ENCODE measurements around the gene MED17.

The MED17 gene

DNA sequence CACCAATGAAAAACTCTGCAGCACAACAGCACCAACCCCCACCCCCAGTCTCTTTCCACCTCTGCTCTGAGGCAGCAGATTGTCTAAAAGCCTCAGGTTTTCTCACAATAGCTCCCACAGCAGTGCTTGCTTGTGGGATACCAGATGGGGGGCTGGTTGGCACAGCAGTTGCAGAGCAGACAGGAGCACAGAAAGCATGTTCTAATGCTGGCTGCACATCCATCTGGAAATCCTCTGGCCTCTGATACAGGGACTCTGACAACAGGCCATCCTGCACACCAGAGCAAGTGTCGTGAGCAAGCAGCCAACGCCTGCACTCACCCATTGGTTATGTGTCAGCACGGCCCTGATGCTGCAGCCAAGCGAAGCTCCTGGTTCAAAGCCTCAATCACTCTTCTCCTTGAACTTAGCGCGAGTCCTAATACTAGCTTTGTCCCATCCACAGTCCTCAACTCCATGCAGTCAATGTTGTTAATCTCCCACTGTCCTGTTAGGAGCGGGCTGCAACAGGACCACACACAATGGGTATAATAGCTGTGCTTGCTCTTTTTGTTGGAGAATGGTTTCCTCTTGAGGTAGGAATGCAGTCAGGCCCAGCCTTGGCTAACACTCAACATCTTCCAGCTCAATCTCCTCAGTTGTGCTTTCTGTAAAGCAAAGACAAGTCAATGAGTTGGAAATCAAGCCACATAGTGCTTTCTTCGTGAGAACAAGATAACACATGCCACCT, 36.0 kb downstream of the MED17 start:
- Histone ChIP-seq H3K27me3 (ENCODE audit: insufficient read depth, poor library complexity, severe bottlenecking) (no peaks in the 10 kb centered on the region), H3K9me3 (ENCODE audit: severe bottlenecking) (no peaks in the 10 kb centered on the region), H3K4me3 (ENCODE audit: severe bottlenecking) (no peak overlapping the region), H3K36me3 (ENCODE audit: low read depth) (no peaks in the 10 kb centered on the region), H3K4me1 (ENCODE audit: insufficient read depth, poor library complexity, severe bottlenecking) (no peaks in the 10 kb centered on the region), H3K27ac (ENCODE audit: poor library complexity, severe bottlenecking) (no peak overlapping the region)
- peak; percentile 20; the same call in 1 of the 3 replicates for ATAC-seq (ENCODE audit: low read depth)
- TF ChIP-seq, protein P1, sequence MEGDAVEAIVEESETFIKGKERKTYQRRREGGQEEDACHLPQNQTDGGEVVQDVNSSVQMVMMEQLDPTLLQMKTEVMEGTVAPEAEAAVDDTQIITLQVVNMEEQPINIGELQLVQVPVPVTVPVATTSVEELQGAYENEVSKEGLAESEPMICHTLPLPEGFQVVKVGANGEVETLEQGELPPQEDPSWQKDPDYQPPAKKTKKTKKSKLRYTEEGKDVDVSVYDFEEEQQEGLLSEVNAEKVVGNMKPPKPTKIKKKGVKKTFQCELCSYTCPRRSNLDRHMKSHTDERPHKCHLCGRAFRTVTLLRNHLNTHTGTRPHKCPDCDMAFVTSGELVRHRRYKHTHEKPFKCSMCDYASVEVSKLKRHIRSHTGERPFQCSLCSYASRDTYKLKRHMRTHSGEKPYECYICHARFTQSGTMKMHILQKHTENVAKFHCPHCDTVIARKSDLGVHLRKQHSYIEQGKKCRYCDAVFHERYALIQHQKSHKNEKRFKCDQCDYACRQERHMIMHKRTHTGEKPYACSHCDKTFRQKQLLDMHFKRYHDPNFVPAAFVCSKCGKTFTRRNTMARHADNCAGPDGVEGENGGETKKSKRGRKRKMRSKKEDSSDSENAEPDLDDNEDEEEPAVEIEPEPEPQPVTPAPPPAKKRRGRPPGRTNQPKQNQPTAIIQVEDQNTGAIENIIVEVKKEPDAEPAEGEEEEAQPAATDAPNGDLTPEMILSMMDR (IDR thresholded peaks at IDR 0.05; ENCODE audit: poor library complexity, severe bottlenecking), result no peak
- no peak for DNase-seq (ENCODE audit: low spot score)

DNA sequence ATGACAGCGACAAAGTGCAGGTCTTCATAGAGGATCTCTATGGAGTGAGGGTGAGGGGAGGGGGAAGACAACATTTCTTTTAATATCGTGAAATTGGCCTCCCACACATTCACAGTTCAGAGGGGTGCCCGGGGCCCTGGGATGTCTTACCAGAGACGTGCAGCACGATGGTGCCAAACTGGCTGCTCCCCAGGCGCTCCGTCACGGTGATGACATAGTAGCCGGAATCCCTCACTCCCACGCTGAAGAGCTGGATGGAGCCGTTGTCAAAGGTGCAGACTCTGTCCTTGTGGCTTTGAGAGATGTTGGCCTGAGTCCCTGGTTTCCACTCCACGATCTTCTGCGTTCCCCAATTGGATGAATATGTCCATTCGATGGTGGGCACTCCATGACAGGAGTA, 36.8 kb downstream of the MED17 start:
- Histone ChIP-seq H3K9me3 (ENCODE audit: severe bottlenecking) (no peaks in the 10 kb centered on the region), H3K27me3 (ENCODE audit: insufficient read depth, poor library complexity, severe bottlenecking) (no peaks in the 10 kb centered on the region), H3K27ac (ENCODE audit: poor library complexity, severe bottlenecking) (no peak overlapping the region), H3K36me3 (ENCODE audit: low read depth) (no peaks in the 10 kb centered on the region), H3K4me3 (ENCODE audit: severe bottlenecking) (no peak overlapping the region), H3K4me1 (ENCODE audit: insufficient read depth, poor library complexity, severe bottlenecking) (no peaks in the 10 kb centered on the region)
- no peak for ATAC-seq (ENCODE audit: low read depth)
- DNase-seq (ENCODE audit: low spot score), result no peak
- TF ChIP-seq, protein P1 (IDR thresholded peaks at IDR 0.05; ENCODE audit: poor library complexity, severe bottlenecking), result no peak

DNA sequence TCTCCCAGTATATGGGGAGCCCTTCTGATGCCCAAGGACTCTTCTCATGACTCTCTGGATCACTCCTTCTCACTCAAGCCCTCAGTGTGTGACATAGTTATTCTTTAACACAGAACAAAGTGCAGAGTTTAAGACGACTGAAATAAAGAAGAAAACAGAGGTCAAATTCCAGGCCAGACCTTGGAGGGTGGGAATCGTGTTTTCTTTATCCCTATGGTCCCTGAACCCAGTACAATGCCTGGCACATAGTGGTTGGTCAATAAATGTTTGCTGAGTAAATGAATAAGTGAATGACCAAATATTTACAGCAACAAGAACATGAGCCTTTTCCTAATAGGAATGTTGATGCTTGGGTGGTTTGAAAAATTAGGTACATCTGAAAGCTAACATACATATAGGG, 37.5 kb downstream of the MED17 start:
- Histone ChIP-seq H3K27me3 (ENCODE audit: insufficient read depth, poor library complexity, severe bottlenecking) (no peaks in the 10 kb centered on the region), H3K9me3 (ENCODE audit: severe bottlenecking) (no peaks in the 10 kb centered on the region), H3K4me3 (ENCODE audit: severe bottlenecking) (no peak overlapping the region), H3K36me3 (ENCODE audit: low read depth) (no peaks in the 10 kb centered on the region), H3K27ac (ENCODE audit: poor library complexity, severe bottlenecking) (no peak overlapping the region), H3K4me1 (ENCODE audit: insufficient read depth, poor library complexity, severe bottlenecking) (no peaks in the 10 kb centered on the region)
- no peak for DNase-seq (ENCODE audit: low spot score)
- TF ChIP-seq, protein P1 (IDR thresholded peaks at IDR 0.05; ENCODE audit: poor library complexity, severe bottlenecking), result no peak
- no peak for ATAC-seq (ENCODE audit: low read depth)

DNA sequence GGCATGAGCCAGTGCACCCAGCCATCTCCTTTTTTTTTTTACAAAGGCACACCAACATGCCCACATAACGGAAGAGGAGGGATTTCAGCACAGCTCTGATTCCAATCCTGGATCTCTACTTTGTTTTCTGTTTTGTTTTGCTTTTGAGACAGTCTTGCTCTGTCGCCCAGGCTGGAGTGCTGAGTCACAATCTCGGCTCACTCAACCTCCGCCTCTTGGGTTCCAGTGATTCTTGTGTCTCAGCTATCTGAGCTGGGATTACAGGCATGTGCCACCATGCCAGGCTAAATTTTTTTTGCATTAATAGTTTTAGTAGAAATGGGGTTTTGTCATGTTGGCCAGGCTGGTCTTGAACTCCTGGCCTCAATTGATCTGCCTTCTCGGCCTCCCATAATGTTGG, 38.3 kb downstream of the MED17 start:
- Histone ChIP-seq H3K27me3 (ENCODE audit: insufficient read depth, poor library complexity, severe bottlenecking) (no peaks in the 10 kb centered on the region), H3K36me3 (ENCODE audit: low read depth) (no peaks in the 10 kb centered on the region), H3K4me1 (ENCODE audit: insufficient read depth, poor library complexity, severe bottlenecking) (no peaks in the 10 kb centered on the region), H3K4me3 (ENCODE audit: severe bottlenecking) (no peak overlapping the region), H3K9me3 (ENCODE audit: severe bottlenecking) (no peaks in the 10 kb centered on the region), H3K27ac (ENCODE audit: poor library complexity, severe bottlenecking) (no peak overlapping the region)
- ATAC-seq (ENCODE audit: low read depth), result no peak
- TF ChIP-seq, protein P1 (IDR thresholded peaks at IDR 0.05; ENCODE audit: poor library complexity, severe bottlenecking), result no peak
- DNase-seq (ENCODE audit: low spot score), result no peak

DNA sequence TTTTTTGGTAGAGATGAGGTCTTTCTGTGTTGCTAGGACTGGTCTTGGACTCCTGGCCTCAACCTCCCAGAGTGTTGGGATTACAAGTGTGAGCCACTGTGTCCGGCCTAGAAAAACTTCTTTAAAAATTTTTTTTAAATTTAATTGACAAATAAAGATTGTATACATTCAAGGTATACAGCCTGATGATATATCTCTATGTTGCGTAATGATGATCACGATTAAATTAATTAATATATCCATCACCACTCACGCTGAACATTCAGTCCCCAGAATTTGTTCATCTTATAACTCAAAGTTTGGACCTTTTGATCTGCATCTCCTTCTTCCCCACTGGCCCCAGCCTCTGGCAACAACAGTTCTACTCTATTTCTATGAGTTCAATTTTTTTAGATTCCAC, 39.1 kb downstream of the MED17 start:
- Histone ChIP-seq H3K9me3 (ENCODE audit: severe bottlenecking) (no peaks in the 10 kb centered on the region), H3K27ac (ENCODE audit: poor library complexity, severe bottlenecking) (no peak overlapping the region), H3K4me3 (ENCODE audit: severe bottlenecking) (no peak overlapping the region), H3K4me1 (ENCODE audit: insufficient read depth, poor library complexity, severe bottlenecking) (no peaks in the 10 kb centered on the region), H3K27me3 (ENCODE audit: insufficient read depth, poor library complexity, severe bottlenecking) (no peaks in the 10 kb centered on the region), H3K36me3 (ENCODE audit: low read depth) (no peaks in the 10 kb centered on the region)
- ATAC-seq (ENCODE audit: low read depth), result no peak
- no peak for DNase-seq (ENCODE audit: low spot score)
- TF ChIP-seq, protein P1 (IDR thresholded peaks at IDR 0.05; ENCODE audit: poor library complexity, severe bottlenecking), result no peak

All from RWPE2 (cell line).